ENCODE data around the gene PLOD2.

The PLOD2 gene

DNA sequence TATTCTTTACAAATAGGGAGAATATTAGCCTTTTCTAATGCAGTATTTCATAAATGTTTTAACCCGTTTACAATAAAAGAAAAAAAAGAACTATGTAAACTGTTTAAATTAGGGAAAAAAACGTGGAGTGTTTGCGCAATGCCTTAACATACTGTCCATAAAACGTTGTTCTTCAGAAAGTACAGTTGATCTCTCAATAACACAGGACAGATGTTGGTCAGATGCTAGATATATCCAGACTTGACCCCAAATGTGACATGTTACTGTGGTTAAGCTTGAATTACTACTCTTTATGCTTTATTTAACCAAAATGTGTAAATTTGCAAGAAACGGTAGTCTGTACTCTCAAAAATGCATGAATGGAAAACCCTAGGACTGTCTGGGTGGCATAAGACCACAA, 110.3 kb downstream of the PLOD2 start:
- DNase-seq = no peak

DNA sequence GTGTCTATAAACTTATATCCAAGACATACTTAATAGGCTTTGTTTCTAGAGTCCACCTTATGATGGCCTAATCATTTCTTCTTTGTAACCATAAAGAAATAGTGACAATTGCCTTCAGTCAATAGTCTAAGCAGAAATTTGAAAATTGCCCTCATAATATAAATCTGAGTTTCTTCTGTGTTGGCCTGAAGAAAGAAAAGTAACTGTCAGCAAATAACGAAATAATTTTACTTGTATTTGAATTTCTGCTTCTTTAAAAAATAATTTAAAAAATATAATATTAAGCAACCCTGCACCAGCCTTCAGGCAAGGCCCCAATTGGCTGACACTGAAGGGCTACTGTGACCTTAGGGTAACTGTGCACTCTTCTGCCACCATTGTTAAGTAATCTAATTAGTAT, 113.5 kb downstream of the PLOD2 start:
- DNase-seq = no peak

DNA sequence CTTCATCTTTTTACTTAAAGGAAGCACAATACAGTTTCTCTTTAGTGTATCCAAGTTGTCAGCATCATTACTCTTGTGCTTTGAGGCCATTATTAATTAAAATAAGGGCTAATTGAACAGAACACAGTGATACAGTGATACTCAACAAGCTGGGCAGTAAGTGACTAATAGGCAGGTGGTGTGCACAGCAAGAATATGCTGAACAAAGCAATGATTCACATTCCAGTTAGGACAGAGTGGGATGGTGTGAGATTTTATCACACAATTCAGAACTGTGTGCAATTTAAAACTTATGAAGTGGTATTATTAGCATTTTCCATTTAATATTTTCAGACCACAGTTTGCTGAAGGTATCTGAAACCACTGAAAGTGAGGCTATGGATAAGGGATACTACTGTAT, 116.9 kb downstream of the PLOD2 start:
- DNase-seq = peak in 1 of 58 donors; percentile 2

DNA sequence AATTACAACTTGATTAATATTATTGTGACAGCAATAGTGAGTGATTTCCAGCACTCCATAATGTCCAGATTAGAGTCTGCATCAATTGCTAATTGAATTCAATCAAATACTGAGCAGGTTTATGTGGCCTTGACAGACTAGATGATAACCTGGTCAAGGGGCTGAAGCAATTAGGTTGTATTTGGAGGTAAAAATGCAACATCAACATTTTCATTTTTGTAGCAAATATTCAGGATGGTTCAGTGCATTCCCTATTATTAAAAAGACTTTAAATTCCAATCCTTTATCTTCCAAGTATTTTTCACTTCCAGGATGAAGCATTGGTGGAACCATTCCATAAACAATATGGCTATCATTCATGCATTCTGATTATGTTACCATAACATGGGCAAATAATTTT, 120.4 kb downstream of the PLOD2 start:
- DNase-seq = no peak

DNA sequence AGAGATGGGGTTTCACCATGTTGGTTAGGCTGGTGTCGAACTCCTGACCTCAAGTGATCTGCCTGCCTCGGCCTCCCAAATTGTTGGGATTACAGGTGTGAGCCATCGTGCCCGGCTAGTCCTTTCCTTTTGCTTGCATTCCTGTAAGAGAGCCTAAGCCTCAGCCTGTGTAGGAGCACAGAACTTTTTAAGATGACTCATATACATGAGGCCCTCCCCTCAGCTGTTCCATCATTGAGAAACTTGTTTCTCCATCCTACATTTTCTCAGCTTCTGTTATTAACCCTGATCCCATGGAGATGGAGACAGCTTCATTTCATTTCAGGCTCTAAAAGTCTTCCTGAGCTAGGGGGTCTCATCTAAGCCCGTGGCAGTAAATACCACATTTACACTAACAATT, 123.3 kb downstream of the PLOD2 start:
- no peak for DNase-seq

DNA sequence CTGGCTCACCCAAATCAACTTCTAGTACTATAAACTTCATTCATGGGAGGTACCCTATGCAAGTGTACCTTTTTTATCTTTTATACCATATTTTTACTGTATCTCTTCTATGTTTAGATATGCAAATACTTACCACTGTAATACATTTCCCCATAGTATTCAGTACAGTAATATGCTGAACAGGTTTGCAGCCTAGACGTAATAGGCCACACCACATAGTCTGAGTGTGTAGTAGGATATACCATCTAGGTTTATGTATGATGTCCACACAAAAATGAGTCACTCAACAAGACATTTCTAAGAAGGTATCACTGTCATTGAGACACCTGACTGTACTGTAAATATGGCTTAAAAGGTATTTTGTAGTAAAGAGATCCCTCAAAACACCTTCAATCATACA, 124.7 kb downstream of the PLOD2 start:
- no peak for DNase-seq

DNA sequence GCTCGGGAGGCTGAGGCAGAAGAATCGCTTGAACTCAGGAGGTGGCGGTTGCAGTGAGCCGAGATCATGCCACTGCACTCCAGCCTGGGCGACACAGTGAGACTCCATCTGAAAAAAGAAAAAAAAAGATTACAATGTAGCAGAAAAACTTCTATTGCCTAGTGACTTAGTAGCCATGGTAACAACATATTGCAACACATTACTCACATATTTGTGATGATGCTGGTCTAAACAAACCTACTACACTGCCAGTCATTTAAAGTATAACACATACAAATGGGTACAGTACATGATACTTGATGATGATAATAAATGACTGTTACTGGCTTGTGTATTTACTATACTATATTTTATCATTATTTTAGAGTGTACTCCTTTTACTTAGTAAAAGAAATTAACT, 125.6 kb downstream of the PLOD2 start:
- no peak for DNase-seq

DNA sequence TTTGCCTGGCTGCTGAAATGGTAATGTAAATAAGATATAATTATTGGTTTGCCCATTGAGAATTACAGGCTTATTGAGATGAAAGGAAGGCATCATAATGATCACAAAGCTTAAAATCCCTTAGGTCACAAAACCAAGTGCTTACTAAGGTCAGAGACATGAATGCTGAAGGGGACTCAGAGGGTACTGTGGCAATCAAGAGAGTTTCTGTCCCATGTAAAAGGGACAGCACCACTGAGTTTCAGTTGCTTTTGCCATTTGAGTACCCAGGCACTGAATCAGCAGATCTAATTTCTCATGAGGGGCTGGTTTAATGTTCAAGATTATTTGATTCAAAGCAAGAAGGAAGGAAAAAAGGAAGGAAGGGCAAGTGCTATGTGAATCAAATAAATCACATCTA, 127.0 kb downstream of the PLOD2 start:
- DNase-seq = no peak

DNA sequence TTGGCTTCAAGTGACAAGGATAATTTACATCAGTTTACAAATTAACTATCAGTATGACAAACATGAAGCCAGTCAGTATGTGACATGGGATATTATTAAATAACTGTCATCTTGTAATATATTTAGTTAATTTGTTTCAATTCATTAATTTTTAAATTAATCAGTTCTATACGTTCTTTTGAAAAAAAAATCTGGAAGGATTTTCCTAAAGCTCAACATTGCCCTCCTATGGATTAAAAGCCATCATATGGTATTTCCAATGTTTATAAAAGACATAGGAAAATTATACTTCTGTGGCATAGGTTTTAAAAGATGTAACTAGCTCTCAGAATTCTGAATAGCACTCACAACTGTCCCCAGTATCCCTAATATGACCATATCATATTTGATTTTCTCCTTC, 134.4 kb downstream of the PLOD2 start:
- no peak for DNase-seq

DNA sequence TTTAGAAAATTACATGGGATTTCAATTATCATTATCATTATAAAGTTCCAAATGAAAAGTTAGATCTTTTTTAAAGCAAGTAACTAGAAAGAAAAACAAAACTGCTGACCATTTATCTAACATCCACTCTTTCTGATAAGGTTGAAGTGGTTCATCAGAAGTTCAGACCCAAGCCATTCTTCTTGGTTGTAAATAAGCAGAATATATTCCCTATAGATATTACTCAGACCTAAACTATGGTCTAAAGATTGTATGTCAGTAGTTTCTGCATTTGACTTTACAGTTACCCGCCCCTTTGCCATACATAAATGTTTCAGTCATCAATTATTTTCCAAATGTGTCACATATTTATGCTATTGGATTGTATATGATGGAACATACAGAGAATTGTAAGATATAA, 136.7 kb downstream of the PLOD2 start:
- DNase-seq = no peak

DNA sequence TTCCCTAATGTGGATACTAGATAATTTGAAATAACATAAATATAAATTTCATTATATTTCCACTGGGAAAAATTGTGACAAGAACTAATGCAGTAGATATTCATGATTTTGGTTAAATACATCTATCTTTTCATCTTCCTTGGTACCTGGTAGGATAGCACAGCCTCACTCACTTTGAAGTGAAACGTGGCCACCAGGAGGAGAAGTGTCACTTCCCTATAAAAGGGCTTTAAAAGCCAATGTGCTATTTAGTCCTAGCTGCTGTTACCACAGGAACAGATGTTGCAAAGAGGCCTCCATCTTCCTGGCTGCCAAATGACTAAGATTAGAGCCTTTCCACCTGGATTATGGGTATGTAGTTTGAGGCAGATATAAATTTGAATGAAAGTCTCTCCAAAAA, 140.0 kb downstream of the PLOD2 start:
- no peak for DNase-seq

DNA sequence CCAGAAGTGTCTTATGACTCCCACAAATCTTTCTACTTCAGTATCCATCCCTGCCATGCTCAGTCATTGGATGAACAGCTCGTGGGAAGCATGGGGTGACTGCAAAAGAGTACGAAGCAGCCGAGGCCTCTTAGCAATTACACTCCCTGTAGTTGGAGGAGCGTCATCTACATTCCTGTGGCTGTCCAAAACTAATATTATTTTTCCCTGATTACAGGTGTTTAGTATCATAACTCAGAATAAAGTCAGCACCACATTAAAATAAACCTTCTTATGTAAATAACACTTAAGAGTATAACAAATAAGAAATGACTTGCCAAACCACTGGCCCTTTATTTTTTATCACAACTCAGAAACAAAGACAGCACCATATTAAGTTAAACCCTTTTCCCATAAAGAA, 141.5 kb downstream of the PLOD2 start:
- DNase-seq = no peak
